HCT116 (cell line): ENCODE data around the gene ANKRD44.

Experiments
- EZH2 ChIP-seq: fragments of 200-600 bp; sonication (generic); IDR thresholded peaks from 2 replicates; pipeline ENCODE4 v1.6.1; 2017; ENCODE audit warnings: antibody characterized with exemption, mixed run types
- POLR2A ChIP-seq: IDR thresholded peaks from 2 replicates; pipeline ENCODE4 v1.7.0; 2011; ENCODE audit warnings: borderline replicate concordance; ENCODE audit not compliant: insufficient read depth, insufficient read length; ENCODE audit errors: extremely low read depth
- POLR2AphosphoS5 ChIP-seq: IDR thresholded peaks from 2 replicates; pipeline ENCODE4 v1.6.1; 2011; ENCODE audit warnings: mild to moderate bottlenecking, low read depth, low read length, moderate library complexity
- SP1 ChIP-seq: IDR thresholded peaks from 2 replicates; pipeline ENCODE4 v1.6.1; 2012; ENCODE audit warnings: low read depth
- TF ChIP-seq, protein P1 (sequence below), 3 experiments: fragments of 200-600 bp in 1 of 3; sonication (generic) in 1 of 3; IDR thresholded peaks in 2 of 3; conservative IDR thresholded peaks in 1 of 3; 2 replicates each; pipeline ENCODE4 v1.5.1; 2012 to 2017; ENCODE audit warnings: low read depth in 2 of 3, low read length in 2 of 3, antibody characterized with exemption in 1 of 3, borderline replicate concordance in 1 of 3, control low read depth in 1 of 3, mild to moderate bottlenecking in 1 of 3, mixed read lengths in 1 of 3, mixed run types in 1 of 3, moderate library complexity in 1 of 3; ENCODE audit not compliant: insufficient read depth in 1 of 3

DNA sequence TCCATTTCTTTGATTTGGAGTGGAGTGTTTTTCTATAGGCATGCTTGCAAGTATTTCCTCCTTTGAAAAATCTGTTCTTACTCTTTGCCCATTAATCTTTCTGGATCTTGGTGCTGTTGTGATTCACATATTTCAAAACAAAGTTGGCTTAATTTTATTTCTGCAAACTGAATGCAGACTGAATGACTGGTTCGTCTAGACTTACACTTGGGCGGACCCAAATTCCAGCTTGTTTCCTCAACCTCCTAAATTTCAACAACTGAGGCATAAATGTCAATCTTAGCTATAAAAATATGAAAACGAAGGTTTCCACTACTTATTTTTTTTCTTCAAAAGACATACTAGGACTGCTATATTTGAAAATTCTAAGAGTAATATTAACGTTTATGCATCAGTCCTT lies 59.0 kb downstream of the ANKRD44 start:
- TF ChIP-seq, protein P1, sequence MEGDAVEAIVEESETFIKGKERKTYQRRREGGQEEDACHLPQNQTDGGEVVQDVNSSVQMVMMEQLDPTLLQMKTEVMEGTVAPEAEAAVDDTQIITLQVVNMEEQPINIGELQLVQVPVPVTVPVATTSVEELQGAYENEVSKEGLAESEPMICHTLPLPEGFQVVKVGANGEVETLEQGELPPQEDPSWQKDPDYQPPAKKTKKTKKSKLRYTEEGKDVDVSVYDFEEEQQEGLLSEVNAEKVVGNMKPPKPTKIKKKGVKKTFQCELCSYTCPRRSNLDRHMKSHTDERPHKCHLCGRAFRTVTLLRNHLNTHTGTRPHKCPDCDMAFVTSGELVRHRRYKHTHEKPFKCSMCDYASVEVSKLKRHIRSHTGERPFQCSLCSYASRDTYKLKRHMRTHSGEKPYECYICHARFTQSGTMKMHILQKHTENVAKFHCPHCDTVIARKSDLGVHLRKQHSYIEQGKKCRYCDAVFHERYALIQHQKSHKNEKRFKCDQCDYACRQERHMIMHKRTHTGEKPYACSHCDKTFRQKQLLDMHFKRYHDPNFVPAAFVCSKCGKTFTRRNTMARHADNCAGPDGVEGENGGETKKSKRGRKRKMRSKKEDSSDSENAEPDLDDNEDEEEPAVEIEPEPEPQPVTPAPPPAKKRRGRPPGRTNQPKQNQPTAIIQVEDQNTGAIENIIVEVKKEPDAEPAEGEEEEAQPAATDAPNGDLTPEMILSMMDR (IDR thresholded peaks at IDR 0.05 in 2 of 3, conservative IDR thresholded peaks at IDR 0.05 in 1 of 3; ENCODE audit: borderline replicate concordance in 1 of 3, insufficient read depth in 1 of 3, low read depth in 2 of 3, low read length in 2 of 3), result no peak
- TF ChIP-seq EZH2 (no peak), POLR2A (no peak), SP1 (no peak), POLR2AphosphoS5 (no peak)
